ENCODE measurements around the gene CBFA2T2.
A peak's percentile ranks its signal among the peaks of the same experiment; 100 is the strongest.
"Not testable (repeated sequence)": the region's sequence is repeated elsewhere in the genome, so short reads cannot be mapped to it uniquely, and the experiment has no call there.

Gene CBFA2T2

DNA sequence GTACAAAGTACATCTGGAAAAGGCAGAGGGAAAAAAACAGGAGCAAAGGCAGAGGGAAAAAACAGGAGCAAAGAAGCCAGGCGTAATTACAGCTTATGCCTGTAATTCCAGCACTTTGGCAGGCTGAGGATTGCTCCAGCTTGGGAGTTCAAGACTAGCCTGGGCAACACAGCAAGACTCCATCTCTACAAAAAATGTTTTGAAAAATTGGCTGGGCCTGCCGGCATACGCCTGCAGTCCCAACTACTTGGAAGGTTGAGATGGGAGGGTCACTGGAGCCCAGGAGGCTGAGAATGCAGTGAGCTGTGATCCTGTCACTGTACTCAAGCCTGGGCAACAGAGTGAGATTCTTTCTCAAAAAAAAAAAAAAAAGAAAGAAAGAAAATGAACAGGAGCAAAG, 19.0 kb upstream of the CBFA2T2 start:
- DNase-seq (ENCODE audit: low spot score) = no peak

DNA sequence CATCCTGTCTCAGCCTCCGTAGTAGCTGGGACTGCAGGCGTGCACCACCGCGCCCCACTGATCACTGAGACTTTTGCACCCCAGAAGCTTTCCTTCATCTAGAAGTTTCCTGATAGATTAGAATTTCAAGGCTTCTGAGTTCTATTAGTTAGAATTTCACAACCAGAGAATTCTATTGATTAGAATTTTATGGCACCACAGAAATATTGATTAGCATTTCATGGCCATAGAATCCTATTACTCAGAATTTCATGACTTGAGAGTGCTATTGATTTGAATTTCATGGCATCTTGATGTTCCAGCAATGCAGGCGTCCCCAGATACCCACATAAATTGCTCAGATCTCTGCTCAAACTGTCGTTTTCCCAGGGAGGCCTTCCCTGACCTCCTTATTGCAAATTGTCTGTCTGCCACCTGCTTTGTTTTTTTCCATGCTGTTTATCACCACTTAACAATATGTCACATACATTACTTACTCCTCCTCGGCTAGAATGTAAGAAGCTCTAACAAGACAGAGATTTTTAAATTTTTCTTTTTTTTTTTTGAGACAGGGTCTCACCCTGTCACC, 16.9 kb upstream of the CBFA2T2 start:
- no peak for DNase-seq (ENCODE audit: low spot score)

- no peak for DNase-seq (ENCODE audit: low spot score)
These were observed 15.6 kb upstream of the CBFA2T2 start for GRCh38 chr20:33474097-33474873.

GRCh38 chr20:33474963-33475362, 14.9 kb upstream of the CBFA2T2 start:
- no peak for DNase-seq (ENCODE audit: low spot score)

GRCh38 chr20:33475381-33476152, 14.3 kb upstream of the CBFA2T2 start:
- no peak for DNase-seq (ENCODE audit: low spot score)

GRCh38 chr20:33477386-33478234, 12.3 kb upstream of the CBFA2T2 start:
- no peak for DNase-seq (ENCODE audit: low spot score)

- DNase-seq (ENCODE audit: low spot score) = no peak
These were observed 9.8 kb upstream of the CBFA2T2 start for GRCh38 chr20:33480048-33480447.

DNA sequence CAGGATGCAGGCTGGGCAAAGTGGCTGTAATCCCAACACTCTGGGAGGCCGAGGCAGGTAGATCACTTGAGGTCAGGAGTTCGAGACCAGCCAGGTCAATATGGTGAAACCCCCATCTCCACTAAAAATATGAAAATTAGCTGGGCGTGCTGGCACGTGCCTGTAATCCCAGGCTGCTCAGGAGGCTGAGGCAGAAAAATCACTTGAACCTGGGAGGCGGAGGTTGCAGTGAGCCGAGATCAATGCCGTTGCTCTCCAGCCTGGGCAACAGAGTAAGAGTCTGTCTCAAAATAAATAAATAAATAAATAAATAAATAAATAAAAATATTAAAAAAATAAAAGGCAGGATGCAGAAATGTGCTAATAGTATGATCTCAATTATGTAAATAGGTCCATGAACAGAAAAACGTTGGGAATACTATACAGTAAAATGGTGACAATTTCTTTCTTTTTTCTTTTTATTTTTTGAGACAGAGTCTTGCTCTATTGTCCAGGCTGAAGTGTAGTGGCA, 8.4 kb upstream of the CBFA2T2 start:
- DNase-seq (ENCODE audit: low spot score) = no peak

GRCh38 chr20:33482581-33482980, 7.3 kb upstream of the CBFA2T2 start:
- DNase-seq (ENCODE audit: low spot score) = no peak

- DNase-seq (ENCODE audit: low spot score) = not testable (repeated sequence)
These were observed 6.7 kb upstream of the CBFA2T2 start for GRCh38 chr20:33483186-33483585.

DNA sequence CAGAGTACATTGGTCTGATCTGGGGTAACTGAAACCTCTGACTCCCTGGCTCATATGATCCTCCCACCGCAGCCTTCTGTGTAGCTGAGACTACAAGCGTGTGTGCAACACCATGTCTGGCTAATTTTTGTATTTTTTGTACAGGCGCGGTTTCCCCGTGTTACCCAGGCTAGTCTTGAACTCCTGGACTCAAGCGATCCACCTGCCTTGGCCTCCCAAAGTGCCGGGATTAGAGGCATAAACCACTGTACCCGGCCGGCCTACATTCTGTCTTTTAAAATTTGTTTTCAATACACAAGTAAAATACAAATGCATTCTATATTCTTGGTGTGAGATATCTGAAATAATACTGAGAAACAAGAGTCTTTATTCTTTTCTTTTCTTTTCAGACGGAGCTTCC, 1.7 kb upstream of the CBFA2T2 start:
- no peak for DNase-seq (ENCODE audit: low spot score)

- DNase-seq (ENCODE audit: low spot score) = not testable (repeated sequence)
These were observed 1.0 kb upstream of the CBFA2T2 start for GRCh38 chr20:33488661-33489494.

GRCh38 chr20:33489495-33490022, 337 bp upstream of the CBFA2T2 start:
- DNase-seq (ENCODE audit: low spot score) = peak; percentile 100

DNA sequence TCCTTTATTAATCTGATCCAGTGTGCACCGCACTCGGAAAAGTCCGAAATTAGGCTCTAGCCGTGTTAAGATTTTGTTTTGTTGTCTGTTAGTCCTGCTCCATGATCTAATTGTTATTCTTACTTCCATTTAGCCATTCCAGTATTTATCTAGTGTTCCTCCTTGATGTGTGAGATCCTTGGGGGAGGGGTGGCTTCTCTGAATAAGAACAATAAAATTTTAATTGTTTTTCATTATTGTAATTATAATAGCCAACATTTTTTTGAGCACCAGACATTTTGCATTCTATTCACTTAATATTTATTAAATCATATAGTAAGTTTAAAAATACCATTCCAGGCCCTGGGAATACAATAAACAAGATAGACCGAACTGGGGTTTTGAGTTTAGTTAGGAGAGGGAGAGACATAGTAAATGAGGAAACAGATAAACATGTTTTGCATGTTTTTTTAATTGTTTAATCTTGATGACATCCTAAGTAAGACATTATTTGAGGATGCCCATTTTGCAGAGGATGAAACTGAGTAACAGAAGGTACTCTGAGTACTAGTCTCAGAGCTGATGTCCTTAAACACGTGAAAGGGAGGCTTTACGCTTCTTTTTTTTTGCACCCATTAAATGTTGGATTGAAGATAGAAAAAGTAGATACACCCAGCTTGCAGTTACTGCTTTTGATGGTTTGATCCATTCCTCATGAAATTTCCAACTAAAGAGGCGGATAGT, 1.2 kb downstream of the CBFA2T2 start:
- DNase-seq (ENCODE audit: low spot score) = no peak

DNA sequence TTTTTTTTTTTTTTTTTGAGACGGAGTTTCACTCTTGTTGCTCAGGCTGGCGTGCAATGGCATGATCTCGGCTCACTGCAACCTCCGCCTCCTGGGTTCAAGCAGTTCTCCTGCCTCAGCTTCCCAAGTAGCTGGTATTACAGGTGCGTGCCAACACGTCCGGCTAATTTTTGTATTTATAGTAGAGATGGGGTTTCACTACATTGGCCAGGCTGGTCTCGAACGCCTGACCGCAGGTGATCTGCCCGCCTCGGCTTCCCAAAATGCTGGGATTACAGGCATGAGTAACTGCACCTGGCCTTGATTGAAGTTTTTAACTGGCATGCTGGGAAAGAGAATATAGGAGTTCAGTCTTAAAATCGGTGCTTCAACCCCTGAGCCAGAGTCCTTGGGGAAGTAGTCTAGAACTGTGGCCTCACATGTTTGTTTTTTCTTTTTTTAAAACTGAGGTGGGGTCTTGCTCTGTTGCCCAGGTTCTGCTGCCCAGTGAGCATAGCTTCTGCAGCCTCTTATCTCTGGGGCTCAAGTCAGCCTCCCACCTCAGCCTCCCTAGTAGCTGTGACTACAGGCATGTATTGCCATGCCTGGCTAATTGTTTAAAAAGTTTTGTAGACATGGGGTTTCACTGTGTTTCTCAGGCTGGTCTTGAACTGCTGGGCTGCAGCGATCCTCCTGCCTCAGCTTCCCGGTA, 3.3 kb downstream of the CBFA2T2 start:
- no peak for DNase-seq (ENCODE audit: low spot score)

DNA sequence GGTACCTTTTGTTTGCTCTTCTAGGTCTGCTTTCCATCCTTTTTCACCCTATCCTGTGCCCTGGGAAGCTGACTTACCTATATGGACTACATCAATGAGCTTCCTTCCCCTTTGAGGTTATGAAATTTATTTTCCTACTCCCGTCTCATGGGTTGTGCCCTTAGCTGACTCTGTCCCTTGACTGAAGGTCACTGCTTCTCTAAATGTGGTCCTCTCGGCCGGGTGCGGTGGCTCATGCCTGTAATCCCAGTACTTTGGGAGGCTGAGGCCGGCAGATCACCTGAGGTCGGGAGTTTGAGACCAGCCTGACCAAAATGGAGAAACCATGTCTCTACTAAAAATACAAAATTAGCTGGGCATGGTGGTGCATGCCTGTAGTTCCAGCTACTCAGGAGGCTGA, 6.9 kb downstream of the CBFA2T2 start:
- not testable (repeated sequence) for DNase-seq (ENCODE audit: low spot score)

DNA sequence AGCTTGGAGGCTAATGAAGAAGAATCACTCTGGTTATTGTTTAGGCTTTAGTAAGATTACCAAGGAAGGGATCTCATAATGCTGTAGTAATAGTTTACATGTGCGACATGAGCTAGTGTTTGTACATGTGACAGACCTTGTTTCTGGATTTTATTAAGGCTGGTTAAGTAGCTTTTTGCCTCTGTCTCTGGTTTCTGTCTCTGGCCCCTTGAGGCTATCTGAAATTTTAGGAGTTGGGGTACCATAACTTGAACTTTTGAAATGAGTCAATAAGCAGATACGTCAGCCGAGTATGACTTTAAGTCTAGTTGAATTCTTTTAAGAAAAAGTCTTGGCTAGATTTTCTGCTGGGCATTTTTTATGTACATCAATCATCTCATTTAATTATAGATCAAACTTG, 9.5 kb downstream of the CBFA2T2 start:
- no peak for DNase-seq (ENCODE audit: low spot score)

GRCh38 chr20:33501000-33501399, 11.1 kb downstream of the CBFA2T2 start:
- no peak for DNase-seq (ENCODE audit: low spot score)

DNA sequence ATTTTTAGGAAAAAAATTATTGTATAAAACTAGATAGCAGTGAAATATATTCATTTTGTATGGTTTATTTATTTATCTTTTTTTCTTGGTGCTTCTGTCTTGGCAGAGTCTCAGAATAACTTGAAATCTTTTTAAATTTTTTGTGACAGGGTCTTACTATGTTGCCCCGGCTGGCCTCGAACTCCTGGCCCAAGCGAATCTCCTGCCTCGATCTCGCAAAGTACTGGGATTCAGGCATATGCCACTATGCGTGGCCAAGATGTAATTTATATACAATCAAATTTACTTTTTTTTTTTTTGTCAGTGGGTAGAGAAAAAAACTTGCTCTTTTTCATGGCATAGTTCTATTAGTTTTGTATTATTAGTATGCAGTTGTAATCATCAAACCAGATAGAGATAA, 13.7 kb downstream of the CBFA2T2 start:
- DNase-seq (ENCODE audit: low spot score) = no peak
